Natural killer cell (primary cell): ENCODE measurements around the gene ERAP2. TPM values are rescaled to one million over a fixed set of nuclear protein-coding genes. Genes with fewer than 3 reads are reported as not detected.

Experiments
- ATAC-seq, 3 donors: fragments of 150-1000 bp in 2 of 3; fragments of 200-7000 bp in 1 of 3; cut with Tn5 transposase; 1 replicate in 1 of 3; 2 replicates in 2 of 3; pipeline ENCODE4 v1.10.0; 2021; ENCODE audit warnings: mild to moderate bottlenecking in 2 of 3, moderate library complexity in 2 of 3
- DNase-seq, 2 donors: peaks; one replicate each; pipeline versions ENCODE4 v3.0.0 to v3.0.0-alpha.2; 2013 to 2021; ENCODE audit warnings: mixed read lengths in 1 of 2
- H3K27ac ChIP-seq: one replicate; pipeline ENCODE4 v1.5.1; 2013; ENCODE audit warnings: mild to moderate bottlenecking, low read length
- H3K27me3 ChIP-seq: one replicate; pipeline ENCODE4 v1.6.1; 2013; ENCODE audit warnings: low read length; ENCODE audit not compliant: control insufficient read depth, insufficient read depth
- H3K36me3 ChIP-seq: one replicate; pipeline ENCODE4 v1.6.1; 2013; ENCODE audit warnings: low read length; ENCODE audit not compliant: control insufficient read depth, insufficient read depth
- H3K4me1 ChIP-seq: one replicate; pipeline ENCODE4 v1.6.1; 2013; ENCODE audit warnings: low read length; ENCODE audit not compliant: control insufficient read depth, insufficient read depth
- H3K4me3 ChIP-seq: one replicate; pipeline ENCODE4 v1.5.1; 2013; ENCODE audit warnings: low read length
- H3K9me3 ChIP-seq: one replicate; pipeline ENCODE4 v1.6.1; 2013; ENCODE audit warnings: low read length; ENCODE audit not compliant: control insufficient read depth, insufficient read depth
- H3K27ac Mint-ChIP-seq, 2 donors: one replicate each; pipeline ENCODE4 v1.8.0; 2022; ENCODE audit warnings: mild to moderate bottlenecking in 2 of 2, mixed read lengths in 2 of 2, moderate library complexity in 1 of 2
- H3K27me3 Mint-ChIP-seq, 2 donors: one replicate each; pipeline ENCODE4 v1.8.0; 2022; ENCODE audit warnings: low read depth in 2 of 2, mixed read lengths in 2 of 2
- H3K36me3 Mint-ChIP-seq: one replicate; pipeline ENCODE4 v1.8.0; 2022; ENCODE audit warnings: mixed read lengths
- H3K4me1 Mint-ChIP-seq, 2 donors: one replicate each; pipeline ENCODE4 v1.8.0; 2022; ENCODE audit warnings: mixed read lengths in 2 of 2
- H3K4me3 Mint-ChIP-seq: one replicate; pipeline ENCODE4 v1.8.0; 2022; ENCODE audit warnings: mild to moderate bottlenecking, moderate library complexity, mixed read lengths
- H3K9me3 Mint-ChIP-seq, 2 donors: one replicate each; pipeline ENCODE4 v1.8.0; 2022; ENCODE audit warnings: mixed read lengths in 2 of 2
- WGBS: methylation state at CpG from one replicate; pipeline ENCODE4 v1.1.7; 2013; ENCODE audit warnings: missing lambda C conversion rate; ENCODE audit not compliant: insufficient coverage; 5-methylcytosine and 5-hydroxymethylcytosine counted together
- intact Hi-C: fragments of 100-400 bp; cut with micrococcal nuclease; formaldehyde crosslinking; loops from one replicate; pipeline ENCODE4 v1.14.2; 2022
- total RNA-seq, 4 donors: library from RNA; stranded (reverse); fragments of 120-200 nt in 1 of 4; gene quantifications; one replicate each; pipeline versions ENCODE4 v1.2.3 to v1.2.4, GENCODE V29; 2013 to 2022
- TF ChIP-seq, protein P1 (sequence below): fragments of 200-600 bp; IDR thresholded peaks from one replicate; pipeline ENCODE4 v1.8.0; 2022; ENCODE audit warnings: antibody characterized with exemption

Gene ERAP2
- total RNA-seq, 3 donors from 2014 or later (not counting 1 experiment from before 2014, with no cell fraction given): 41.5 to 81.8 (median 79.2) TPM

- H3K27ac Mint-ChIP-seq: peak overlapping the region; percentile 27 to 71
- H3K27ac ChIP-seq: no peak overlapping the region
- intact Hi-C loops: loop anchor here (5.0 kb wide), 1 partner anchor 72 kb away; the partner anchor contains the start of gene ERAP1
These were observed 3.4 kb downstream of the ERAP2 start for GRCh38 chr5:96879665-96880064.

DNA sequence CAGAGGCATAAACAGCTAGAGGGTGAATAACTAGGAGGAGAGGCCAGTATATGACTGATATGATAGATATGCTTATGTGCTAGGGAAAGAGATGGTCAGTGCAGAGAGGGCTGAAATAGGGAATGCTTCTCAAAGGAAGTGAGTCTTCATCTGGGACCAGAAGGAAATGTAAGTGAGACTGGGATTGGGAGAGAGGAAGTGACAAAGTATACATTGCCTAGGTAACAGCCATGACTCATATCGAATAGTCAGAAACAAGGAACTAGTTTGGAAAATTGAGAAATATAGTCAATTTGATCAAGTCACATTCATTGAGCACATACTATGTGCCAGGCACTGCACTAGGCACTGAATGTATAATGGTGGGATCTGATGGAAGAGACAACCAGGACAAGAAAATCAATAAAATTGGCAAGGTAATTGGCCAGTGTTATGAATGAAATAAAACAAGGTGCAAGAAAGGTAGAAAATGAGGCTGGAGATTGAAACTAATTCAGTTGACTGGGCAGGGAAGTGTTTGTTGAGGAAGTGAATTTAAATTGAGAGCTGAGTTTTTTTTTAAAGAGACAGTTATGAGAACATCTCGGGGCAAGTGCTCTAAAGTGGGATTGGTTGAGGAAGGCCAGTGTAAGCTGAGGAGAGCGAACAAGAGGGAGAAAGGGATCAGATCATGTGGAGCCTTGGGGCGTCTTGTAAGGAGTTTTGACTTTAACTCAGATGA lies 4.3 kb downstream of the ERAP2 start:
- Histone ChIP-seq H3K27ac (peak overlapping the region; percentile 34), H3K36me3 (peaks cover 53% of the 10 kb centered on the region), H3K9me3 (no peaks in the 10 kb centered on the region), H3K4me1 (peaks cover 46% of the 10 kb centered on the region), H3K4me3 (no peak overlapping the region), H3K27me3 (no peaks in the 10 kb centered on the region)
- intact Hi-C loops: no loop called here
- no peak for ATAC-seq
- peak overlapping the region; percentile 27 to 71 for H3K27ac Mint-ChIP-seq
- peaks cover 22% of the 10 kb centered on the region for H3K36me3 Mint-ChIP-seq
- peaks cover 63 to 72% of the 10 kb centered on the region in 2 donors for H3K4me1 Mint-ChIP-seq
- no peaks in the 10 kb centered on the region for H3K9me3 Mint-ChIP-seq
- peak overlapping the region; percentile 53 for H3K4me3 Mint-ChIP-seq
- no peak for DNase-seq
- H3K27me3 Mint-ChIP-seq: no peaks in the 10 kb centered on the region
- TF ChIP-seq, protein P1, sequence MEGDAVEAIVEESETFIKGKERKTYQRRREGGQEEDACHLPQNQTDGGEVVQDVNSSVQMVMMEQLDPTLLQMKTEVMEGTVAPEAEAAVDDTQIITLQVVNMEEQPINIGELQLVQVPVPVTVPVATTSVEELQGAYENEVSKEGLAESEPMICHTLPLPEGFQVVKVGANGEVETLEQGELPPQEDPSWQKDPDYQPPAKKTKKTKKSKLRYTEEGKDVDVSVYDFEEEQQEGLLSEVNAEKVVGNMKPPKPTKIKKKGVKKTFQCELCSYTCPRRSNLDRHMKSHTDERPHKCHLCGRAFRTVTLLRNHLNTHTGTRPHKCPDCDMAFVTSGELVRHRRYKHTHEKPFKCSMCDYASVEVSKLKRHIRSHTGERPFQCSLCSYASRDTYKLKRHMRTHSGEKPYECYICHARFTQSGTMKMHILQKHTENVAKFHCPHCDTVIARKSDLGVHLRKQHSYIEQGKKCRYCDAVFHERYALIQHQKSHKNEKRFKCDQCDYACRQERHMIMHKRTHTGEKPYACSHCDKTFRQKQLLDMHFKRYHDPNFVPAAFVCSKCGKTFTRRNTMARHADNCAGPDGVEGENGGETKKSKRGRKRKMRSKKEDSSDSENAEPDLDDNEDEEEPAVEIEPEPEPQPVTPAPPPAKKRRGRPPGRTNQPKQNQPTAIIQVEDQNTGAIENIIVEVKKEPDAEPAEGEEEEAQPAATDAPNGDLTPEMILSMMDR: no peak
- 74% methylated on average over 4 of the region's 4 CpGs for WGBS

More at GRCh38 chr5:96879665-96880064, 3.4 kb downstream of the ERAP2 start:
- H3K9me3 Mint-ChIP-seq: no peaks in the 10 kb centered on the region
- peaks cover 57 to 66% of the 10 kb centered on the region in 2 donors for H3K4me1 Mint-ChIP-seq
- Histone ChIP-seq H3K27me3 (no peaks in the 10 kb centered on the region), H3K9me3 (no peaks in the 10 kb centered on the region), H3K4me3 (no peak overlapping the region), H3K4me1 (peaks cover 40% of the 10 kb centered on the region), H3K36me3 (peaks cover 45% of the 10 kb centered on the region)
- peaks cover 22% of the 10 kb centered on the region for H3K36me3 Mint-ChIP-seq
- H3K4me3 Mint-ChIP-seq: peak overlapping the region; percentile 53
- TF ChIP-seq, protein P1: no peak
- no peak for ATAC-seq
- DNase-seq: no peak
- no peaks in the 10 kb centered on the region for H3K27me3 Mint-ChIP-seq
- 77% methylated on average over 3 of the region's 3 CpGs for WGBS

GRCh38 chr5:96881511-96882115 lies 5.3 kb downstream of the ERAP2 start:
- TF ChIP-seq, protein P1: no peak
- DNase-seq (peak in 1 of 2 donors; percentile 32), ATAC-seq (peak; percentile 34 to 47 (median 38))
- peaks cover 22% of the 10 kb centered on the region for H3K36me3 Mint-ChIP-seq
- H3K27ac Mint-ChIP-seq: peak overlapping the region; percentile 27 to 71
- Histone ChIP-seq H3K9me3 (no peaks in the 10 kb centered on the region), H3K27me3 (no peaks in the 10 kb centered on the region), H3K4me1 (peaks cover 48% of the 10 kb centered on the region), H3K36me3 (peaks cover 54% of the 10 kb centered on the region), H3K4me3 (no peak overlapping the region), H3K27ac (peak overlapping the region; percentile 34)
- peak overlapping the region; percentile 53 for H3K4me3 Mint-ChIP-seq
- peaks cover 69 to 72% of the 10 kb centered on the region in 2 donors for H3K4me1 Mint-ChIP-seq
- intact Hi-C loops: no loop called here
- WGBS: 94% methylated on average over 1 of the region's 2 CpGs
- no peaks in the 10 kb centered on the region for H3K27me3 Mint-ChIP-seq
- H3K9me3 Mint-ChIP-seq: no peaks in the 10 kb centered on the region
